Measurements from ENCODE around the gene CCL18.

- TF ChIP-seq CTCF (conservative IDR thresholded peaks at IDR 0.05; ENCODE audit: low read depth, low read length) (no peak), EZH2 (IDR thresholded peaks at IDR 0.05; ENCODE audit: borderline replicate concordance, low read depth, low read length, poor library complexity, severe bottlenecking) (no peak)
Observed at GRCh38 chr17:36048066-36048465, 16.0 kb upstream of the CCL18 start.

Measured in A673 (cell line).